ENCODE results near the gene CYP4F2.

- TF ChIP-seq CTCF (IDR thresholded peaks at IDR 0.05) = no peak
- no peak for TF ChIP-seq POLR2A (IDR thresholded peaks at IDR 0.05)
Measured at GRCh38 chr19:15893477-15893876, 4.4 kb downstream of the CYP4F2 start.
